Keratinocyte (primary cell): Measurements from ENCODE around the gene ZNF587B. TPM values are rescaled to one million over a fixed set of nuclear protein-coding genes. Genes with fewer than 3 reads are reported as not detected.
"Not testable (repeated sequence)": the region's sequence is repeated elsewhere in the genome, so short reads cannot be mapped to it uniquely, and the experiment has no call there.

Source experiments
- DNase-seq: peaks from one replicate; pipeline ENCODE4 v3.0.0-alpha.2; 2011; ENCODE audit warnings: low read depth, missing footprints, low spot score
- FAIRE-seq: peaks from 2 replicates; lab custom pipeline; 2011; peaks lifted over from hg19 to GRCh38; lab: Jason Lieb, UNC
- H2AFZ ChIP-seq: 2 replicates; pipeline ENCODE4 v1.6.0; 2012; ENCODE audit warnings: low read length, control low read depth, inconsistent platforms; ENCODE audit not compliant: control insufficient read depth
- H3K27ac ChIP-seq: 2 replicates; pipeline ENCODE4 v1.5.1; 2011; ENCODE audit warnings: low read length; ENCODE audit not compliant: control insufficient read depth, insufficient read depth
- H3K27me3 ChIP-seq: 3 replicates; pipeline ENCODE4 v1.6.0; 2011; ENCODE audit warnings: low read length; ENCODE audit not compliant: control insufficient read depth, insufficient read depth; ENCODE audit errors: extremely low read depth
- H3K36me3 ChIP-seq, 2 experiments: 2 replicates in 1 of 2; 3 replicates in 1 of 2; pipeline ENCODE4 v1.5.1; 2011; ENCODE audit warnings: low read length in 2 of 2, mild to moderate bottlenecking in 1 of 2; ENCODE audit not compliant: control insufficient read depth in 2 of 2, insufficient read depth in 2 of 2; ENCODE audit errors: extremely low read depth in 1 of 2
- H3K4me1 ChIP-seq: 3 replicates; pipeline ENCODE4 v1.5.1; 2011; ENCODE audit warnings: low read length; ENCODE audit not compliant: control insufficient read depth, insufficient read depth; ENCODE audit errors: extremely low read depth
- H3K4me2 ChIP-seq: 3 replicates; pipeline ENCODE4 v1.6.0; 2011; ENCODE audit warnings: low read depth, low read length; ENCODE audit not compliant: control insufficient read depth, insufficient read depth; ENCODE audit errors: extremely low read depth
- H3K4me3 ChIP-seq, 3 experiments: fragments of 200-600 bp in 1 of 3; sonication (generic) in 1 of 3; 2 replicates in 2 of 3; 3 replicates in 1 of 3; pipeline ENCODE4 v1.5.1; 2011 to 2016; ENCODE audit warnings: low read length in 3 of 3, mild to moderate bottlenecking in 3 of 3, control low read depth in 2 of 3, inconsistent platforms in 1 of 3, low read depth in 1 of 3, mixed read lengths in 1 of 3, mixed run types in 1 of 3, moderate library complexity in 1 of 3; ENCODE audit not compliant: control insufficient read depth in 2 of 3, insufficient read depth in 2 of 3; ENCODE audit errors: extremely low read depth in 1 of 3
- H3K79me2 ChIP-seq: 2 replicates; pipeline ENCODE4 v1.6.0; 2012; ENCODE audit warnings: low read length; ENCODE audit not compliant: control insufficient read depth, insufficient read depth
- H3K9ac ChIP-seq: 3 replicates; pipeline ENCODE4 v1.6.0; 2011; ENCODE audit warnings: low read length; ENCODE audit not compliant: control insufficient read depth, insufficient read depth; ENCODE audit errors: extremely low read depth
- H3K9me1 ChIP-seq: 3 replicates; pipeline ENCODE4 v1.6.0; 2011; ENCODE audit warnings: low read length; ENCODE audit not compliant: control insufficient read depth, insufficient read depth; ENCODE audit errors: extremely low read depth
- H3K9me3 ChIP-seq: 2 replicates; pipeline ENCODE4 v1.5.1; 2012; ENCODE audit warnings: low read depth, low read length; ENCODE audit not compliant: control insufficient read depth
- H4K20me1 ChIP-seq: 3 replicates; pipeline ENCODE4 v1.6.0; 2011; ENCODE audit warnings: low read length; ENCODE audit not compliant: control insufficient read depth, insufficient read depth; ENCODE audit errors: extremely low read depth
- CTCF ChIP-seq, 3 experiments: IDR thresholded peaks in 1 of 3; conservative IDR thresholded peaks in 1 of 3; optimal IDR thresholded peaks in 1 of 3; 2 replicates in 2 of 3; 3 replicates in 1 of 3; pipeline versions ENCODE3 to v1.5.1; 2011; ENCODE audit warnings: low read length in 3 of 3, mild to moderate bottlenecking in 3 of 3, moderate library complexity in 2 of 3, control low read depth in 1 of 3, inconsistent platforms in 1 of 3; ENCODE audit not compliant: insufficient read depth in 2 of 3; ENCODE audit errors: extremely low read depth in 1 of 3
- EZH2 ChIP-seq: IDR thresholded peaks from one replicate; pipeline ENCODE4 v1.6.1; 2012; ENCODE audit warnings: inconsistent platforms, mild to moderate bottlenecking, low read length, moderate library complexity
- dilution Hi-C: fragments of 300-500 bp; cut with MboI; formaldehyde crosslinking; loops from one replicate; pipeline ENCODE4 v1.7.0; 2020; ENCODE audit warnings: low sequenced_read_pairs; ENCODE audit not compliant: extremely low pct_ligation_motif_present
- polyA plus RNA-seq, 5 experiments: library from polyadenylated mRNA; depleted of rRNA in 3 of 5; stranded (reverse) in 3 of 5; stranded (forward) in 1 of 5; unstranded in 1 of 5; fragments of >200 nt; gene quantifications; 1 replicate in 1 of 5; 2 replicates in 3 of 5; 3 replicates in 1 of 5; pipeline versions ENCODE4 v1.2.1 to v1.2.3, GENCODE V29; 2011 to 2012; ENCODE audit warnings: missing spikeins in 2 of 5, low read depth in 1 of 5, low replicate concordance in 1 of 5

ZNF587B gene
- polyA plus RNA-seq, 1 donor (not counting 4 experiments of a cell fraction or from before 2014, with no cell fraction given) = 12.8 TPM

- H3K4me1 ChIP-seq, H4K20me1 ChIP-seq, FAIRE-seq, dilution Hi-C loops, H3K4me2 ChIP-seq, H3K9ac ChIP-seq, H3K9me1 ChIP-seq, H3K36me3 ChIP-seq, H3K27ac ChIP-seq, H3K27me3 ChIP-seq, H3K4me3 ChIP-seq, H3K9me3 ChIP-seq, DNase-seq, H2AFZ ChIP-seq: not testable (repeated sequence)
- H3K79me2 ChIP-seq = peaks cover 84% of the 10 kb centered on the region
Measured at GRCh38 chr19:57823155-57823554, 6.9 kb upstream of the ZNF587B start.

- H3K27me3 ChIP-seq, FAIRE-seq, H2AFZ ChIP-seq: not testable (repeated sequence)
Measured at GRCh38 chr19:57823608-57824007, 6.5 kb upstream of the ZNF587B start.

GRCh38 chr19:57825511-57825910 lies 4.6 kb upstream of the ZNF587B start:
- H3K4me1 ChIP-seq = peaks cover 11% of the 10 kb centered on the region
- no peak for FAIRE-seq
- no peak for DNase-seq
- H4K20me1 ChIP-seq = peaks cover 2% of the 10 kb centered on the region
- no peak overlapping the region for H3K9ac ChIP-seq
- dilution Hi-C loops = no loop called here
- H3K9me3 ChIP-seq = no peaks in the 10 kb centered on the region
- H3K27me3 ChIP-seq = no peaks in the 10 kb centered on the region
- no peak overlapping the region for H3K4me3 ChIP-seq
- H2AFZ ChIP-seq = no peak overlapping the region
- no peak overlapping the region for H3K4me2 ChIP-seq
- H3K27ac ChIP-seq = no peak overlapping the region
- peaks cover 91% of the 10 kb centered on the region for H3K79me2 ChIP-seq
- no peak for TF ChIP-seq CTCF (optimal IDR thresholded peaks at IDR 0.05 in 1 of 3, IDR thresholded peaks at IDR 0.05 in 1 of 3, conservative IDR thresholded peaks at IDR 0.05 in 1 of 3; ENCODE audit: extremely low read depth in 1 of 3, insufficient read depth in 2 of 3, low read length in 3 of 3)
- no peak for TF ChIP-seq EZH2
- H3K36me3 ChIP-seq = peaks cover 1 to 8% of the 10 kb centered on the region in 2 experiments
- H3K9me1 ChIP-seq = no peaks in the 10 kb centered on the region

More at GRCh38 chr19:57823608-57824007, 6.5 kb upstream of the ZNF587B start:
- dilution Hi-C loops, H4K20me1 ChIP-seq, H3K4me3 ChIP-seq, H3K9me1 ChIP-seq, H3K9me3 ChIP-seq, H3K27ac ChIP-seq, H3K9ac ChIP-seq, H3K4me1 ChIP-seq, DNase-seq, H3K36me3 ChIP-seq, H3K4me2 ChIP-seq: not testable (repeated sequence)
- peaks cover 86% of the 10 kb centered on the region for H3K79me2 ChIP-seq
